Nephron progenitor cell (in vitro differentiated cells): ENCODE data around the gene ACHE.

ENCODE experiments used
- DNase-seq: peaks from one replicate; pipeline ENCODE4 v3.0.0; 2021
- H3K27ac Mint-ChIP-seq: 2 replicates; pipeline ENCODE4 v1.8.0; 2021; ENCODE audit warnings: mild to moderate bottlenecking, moderate library complexity, mixed read lengths
- H3K27me3 Mint-ChIP-seq: 2 replicates; pipeline ENCODE4 v1.8.0; 2021; ENCODE audit warnings: mild to moderate bottlenecking, low read depth, mixed read lengths; ENCODE audit not compliant: poor library complexity
- H3K36me3 Mint-ChIP-seq: 2 replicates; pipeline ENCODE4 v1.8.0; 2021; ENCODE audit warnings: low read depth, mixed read lengths
- H3K4me1 Mint-ChIP-seq: 2 replicates; pipeline ENCODE4 v1.8.0; 2021; ENCODE audit warnings: mixed read lengths
- H3K4me3 Mint-ChIP-seq: 2 replicates; pipeline ENCODE4 v1.8.0; 2021; ENCODE audit warnings: mild to moderate bottlenecking, moderate library complexity, mixed read lengths
- H3K9me3 Mint-ChIP-seq: 2 replicates; pipeline ENCODE4 v1.8.0; 2021; ENCODE audit warnings: mild to moderate bottlenecking, moderate library complexity, mixed read lengths
- TF ChIP-seq, protein P1 (sequence below): fragments of 200-600 bp; sonication (generic); IDR thresholded peaks from 2 replicates; pipeline ENCODE4 v1.5.0; 2021; ENCODE audit warnings: antibody characterized with exemption

The ACHE gene

DNA sequence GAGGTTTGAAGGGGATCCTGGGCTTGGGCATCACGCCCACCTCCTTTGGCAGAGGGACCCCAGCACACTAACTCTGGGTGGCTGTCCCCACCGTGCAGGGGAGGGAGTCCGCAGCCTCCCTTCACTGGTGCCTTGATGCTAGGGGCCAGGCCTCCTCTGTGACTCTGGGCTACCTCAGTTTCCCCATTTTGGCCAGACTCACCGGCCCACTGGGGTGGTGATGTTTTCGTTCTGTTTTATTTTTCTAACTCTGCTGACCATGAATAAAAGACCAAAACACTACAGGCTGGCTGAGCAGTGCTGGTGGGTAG lies 29.0 kb downstream of the ACHE start:
- no peaks in the 10 kb centered on the region for H3K27me3 Mint-ChIP-seq
- no peaks in the 10 kb centered on the region for H3K9me3 Mint-ChIP-seq
- H3K4me1 Mint-ChIP-seq: peaks cover 21% of the 10 kb centered on the region
- TF ChIP-seq, protein P1, sequence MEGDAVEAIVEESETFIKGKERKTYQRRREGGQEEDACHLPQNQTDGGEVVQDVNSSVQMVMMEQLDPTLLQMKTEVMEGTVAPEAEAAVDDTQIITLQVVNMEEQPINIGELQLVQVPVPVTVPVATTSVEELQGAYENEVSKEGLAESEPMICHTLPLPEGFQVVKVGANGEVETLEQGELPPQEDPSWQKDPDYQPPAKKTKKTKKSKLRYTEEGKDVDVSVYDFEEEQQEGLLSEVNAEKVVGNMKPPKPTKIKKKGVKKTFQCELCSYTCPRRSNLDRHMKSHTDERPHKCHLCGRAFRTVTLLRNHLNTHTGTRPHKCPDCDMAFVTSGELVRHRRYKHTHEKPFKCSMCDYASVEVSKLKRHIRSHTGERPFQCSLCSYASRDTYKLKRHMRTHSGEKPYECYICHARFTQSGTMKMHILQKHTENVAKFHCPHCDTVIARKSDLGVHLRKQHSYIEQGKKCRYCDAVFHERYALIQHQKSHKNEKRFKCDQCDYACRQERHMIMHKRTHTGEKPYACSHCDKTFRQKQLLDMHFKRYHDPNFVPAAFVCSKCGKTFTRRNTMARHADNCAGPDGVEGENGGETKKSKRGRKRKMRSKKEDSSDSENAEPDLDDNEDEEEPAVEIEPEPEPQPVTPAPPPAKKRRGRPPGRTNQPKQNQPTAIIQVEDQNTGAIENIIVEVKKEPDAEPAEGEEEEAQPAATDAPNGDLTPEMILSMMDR: no peak
- no peak for DNase-seq
- peaks cover 19% of the 10 kb centered on the region for H3K36me3 Mint-ChIP-seq
- peak overlapping the region; percentile 98 for H3K4me3 Mint-ChIP-seq
- no peak overlapping the region for H3K27ac Mint-ChIP-seq

DNA sequence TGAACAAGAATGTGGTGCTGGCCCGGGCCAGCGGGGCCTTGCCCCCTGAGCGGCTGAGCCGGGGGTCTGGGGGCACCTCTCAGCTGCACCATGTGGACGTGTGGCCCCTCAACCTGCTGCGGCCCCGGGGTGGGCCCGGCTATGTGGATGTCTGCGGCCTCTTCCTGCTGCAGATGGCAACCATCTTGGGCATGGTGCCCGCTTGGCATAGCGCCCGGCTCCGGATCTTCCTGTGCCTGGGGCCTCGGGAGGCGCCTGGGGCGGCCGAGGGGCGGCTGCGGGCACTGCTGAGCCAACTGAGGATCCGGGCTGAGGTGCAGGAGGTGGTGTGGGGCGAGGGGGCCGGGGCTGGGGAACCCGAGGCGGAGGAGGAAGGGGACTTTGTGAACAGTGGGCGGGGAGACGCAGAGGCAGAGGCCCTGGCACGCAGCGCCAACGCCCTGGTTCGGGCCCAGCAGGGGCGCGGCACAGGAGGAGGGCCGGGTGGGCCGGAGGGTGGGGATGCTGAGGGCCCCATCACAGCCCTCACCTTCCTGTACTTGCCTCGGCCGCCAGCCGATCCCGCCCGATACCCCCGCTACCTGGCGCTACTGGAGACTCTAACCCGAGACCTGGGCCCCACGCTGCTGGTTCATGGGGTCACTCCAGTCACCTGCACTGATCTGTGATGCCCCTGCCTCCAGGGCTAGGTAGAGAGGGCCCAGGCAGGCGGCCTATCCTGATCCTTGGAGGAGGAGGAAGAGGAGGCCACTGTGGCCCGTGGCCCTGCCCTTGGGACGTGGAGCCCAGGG lies 29.6 kb downstream of the ACHE start:
- no peaks in the 10 kb centered on the region for H3K27me3 Mint-ChIP-seq
- H3K4me3 Mint-ChIP-seq: peak overlapping the region; percentile 98
- H3K27ac Mint-ChIP-seq: no peak overlapping the region
- H3K4me1 Mint-ChIP-seq: peaks cover 21% of the 10 kb centered on the region
- TF ChIP-seq, protein P1: no peak
- peaks cover 15% of the 10 kb centered on the region for H3K36me3 Mint-ChIP-seq
- no peaks in the 10 kb centered on the region for H3K9me3 Mint-ChIP-seq
- no peak for DNase-seq

DNA sequence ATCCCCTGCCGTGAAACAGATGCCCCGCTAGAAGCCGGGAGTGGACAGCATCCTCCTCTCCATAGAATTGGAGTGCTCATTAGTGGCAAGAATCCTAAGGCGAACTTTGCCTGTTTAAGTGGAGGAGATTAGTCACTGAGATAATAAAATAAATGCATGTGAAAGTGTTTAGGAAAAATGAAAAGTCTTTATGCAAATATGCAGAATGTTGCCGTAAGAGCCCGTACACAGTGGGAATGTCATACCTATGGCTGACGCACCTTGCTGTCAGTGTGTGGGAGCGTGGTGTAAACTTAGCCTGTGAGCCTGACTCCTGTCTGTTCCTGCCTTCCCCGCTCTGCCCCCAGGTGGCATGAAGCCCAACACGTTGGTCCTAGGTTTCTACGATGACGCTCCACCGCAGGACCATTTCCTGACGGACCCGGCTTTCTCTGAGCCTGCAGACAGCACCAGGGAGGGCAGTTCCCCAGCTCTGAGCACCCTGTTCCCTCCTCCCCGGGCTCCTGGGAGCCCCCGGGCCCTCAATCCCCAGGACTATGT lies 30.2 kb downstream of the ACHE start:
- no peaks in the 10 kb centered on the region for H3K9me3 Mint-ChIP-seq
- TF ChIP-seq, protein P1: no peak

DNA sequence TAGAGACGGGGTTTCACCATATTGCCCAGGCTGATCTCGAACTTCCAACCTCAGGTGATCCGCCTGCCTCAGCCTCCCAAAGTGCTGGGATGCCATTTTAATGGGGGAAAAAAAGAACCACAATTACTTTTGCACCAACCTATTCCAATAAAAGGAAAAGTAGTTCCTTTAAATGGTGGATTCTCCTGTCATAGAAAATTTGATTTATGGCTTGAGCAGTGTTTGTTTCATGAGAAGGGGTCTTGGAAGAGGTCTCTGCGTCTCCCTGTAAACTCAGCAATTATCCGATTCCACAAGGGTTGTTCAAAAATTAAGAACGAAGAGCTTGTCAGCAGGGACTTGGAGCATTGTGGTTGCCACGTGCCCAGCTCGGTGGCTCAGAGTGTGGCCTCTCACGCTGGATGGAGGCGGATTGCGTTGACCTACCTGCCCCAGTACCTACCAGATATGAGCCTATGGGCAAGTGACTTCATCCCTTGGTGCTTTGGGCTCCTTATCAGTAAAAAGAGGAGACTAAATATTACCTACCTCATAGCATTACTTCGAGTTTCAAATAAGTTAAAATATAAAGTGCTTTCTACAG lies 31.3 kb downstream of the ACHE start:
- Mint-ChIP-seq H3K27me3 (no peaks in the 10 kb centered on the region), H3K36me3 (peaks cover 10% of the 10 kb centered on the region), H3K4me1 (peaks cover 27% of the 10 kb centered on the region), H3K4me3 (no peak overlapping the region), H3K27ac (no peak overlapping the region), H3K9me3 (no peaks in the 10 kb centered on the region)
- TF ChIP-seq, protein P1: no peak
- DNase-seq: no peak

More for the DNA sequence above, 30.2 kb downstream of the ACHE start:
- Mint-ChIP-seq H3K4me1 (peaks cover 21% of the 10 kb centered on the region), H3K4me3 (peak overlapping the region; percentile 56), H3K36me3 (peaks cover 11% of the 10 kb centered on the region), H3K27ac (no peak overlapping the region), H3K27me3 (no peaks in the 10 kb centered on the region)
- no peak for DNase-seq

DNA sequence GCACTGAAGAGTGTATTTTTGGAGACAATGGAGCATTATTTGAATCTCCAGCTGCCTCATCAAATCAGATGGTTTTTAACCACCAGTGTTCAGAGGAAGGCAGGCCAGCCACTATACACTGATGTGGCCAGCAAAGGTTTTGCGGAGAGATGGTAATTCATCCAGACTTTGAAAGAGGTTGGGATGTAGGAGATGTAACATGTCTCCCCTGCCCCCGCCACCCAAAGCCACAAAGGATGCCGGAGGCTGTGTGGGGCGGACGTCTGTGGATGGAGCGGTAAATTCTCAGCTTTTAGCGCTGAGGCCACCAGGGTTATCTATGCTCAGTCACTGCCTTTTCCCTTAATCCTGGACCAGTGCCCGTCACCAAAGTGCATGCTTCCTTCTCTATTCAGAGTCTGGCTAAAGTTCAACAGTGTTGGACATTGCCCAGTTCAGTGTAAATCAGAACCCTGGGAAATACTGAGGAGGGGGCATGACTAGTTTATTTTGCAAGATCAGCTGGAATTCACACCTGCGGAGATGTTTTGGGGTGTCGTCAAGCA lies 32.2 kb downstream of the ACHE start:
- H3K36me3 Mint-ChIP-seq: peaks cover 10% of the 10 kb centered on the region
- no peak overlapping the region for H3K4me3 Mint-ChIP-seq
- no peaks in the 10 kb centered on the region for H3K27me3 Mint-ChIP-seq
- no peaks in the 10 kb centered on the region for H3K9me3 Mint-ChIP-seq
- TF ChIP-seq, protein P1: no peak
- H3K4me1 Mint-ChIP-seq: peaks cover 27% of the 10 kb centered on the region
- H3K27ac Mint-ChIP-seq: no peak overlapping the region
- no peak for DNase-seq
